ENCODE data around the gene TNFRSF1A.

The TNFRSF1A gene

GRCh38 chr12:6341417-6342139 is at the start of gene TNFRSF1A:
TSS of gene TNFRSF1A (minus strand) at chr12:6342076. CDS start at chr12:6341814, 262 bp downstream.
- no peak for TF ChIP-seq CTCF (IDR thresholded peaks at IDR 0.05; ENCODE audit: low read depth, low read length)
- no peak for DNase-seq (ENCODE audit: extremely low read depth, low read depth)

GRCh38 chr12:6391013-6391412 is 49.1 kb upstream of the TNFRSF1A start:
- no peak for TF ChIP-seq CTCF (IDR thresholded peaks at IDR 0.05; ENCODE audit: low read depth, low read length)
- DNase-seq (ENCODE audit: extremely low read depth, low read depth) = no peak

- no peak for DNase-seq (ENCODE audit: extremely low read depth, low read depth)
- TF ChIP-seq CTCF (IDR thresholded peaks at IDR 0.05; ENCODE audit: low read depth, low read length) = no peak
Measured at GRCh38 chr12:6390084-6390799, 48.4 kb upstream of the TNFRSF1A start.

GRCh38 chr12:6387541-6387940 is 45.7 kb upstream of the TNFRSF1A start:
- DNase-seq (ENCODE audit: extremely low read depth, low read depth) = no peak
- TF ChIP-seq CTCF (IDR thresholded peaks at IDR 0.05; ENCODE audit: low read depth, low read length) = no peak

GRCh38 chr12:6386491-6386890 is 44.6 kb upstream of the TNFRSF1A start:
- no peak for DNase-seq (ENCODE audit: extremely low read depth, low read depth)
- TF ChIP-seq CTCF (IDR thresholded peaks at IDR 0.05; ENCODE audit: low read depth, low read length) = no peak

- no peak for TF ChIP-seq CTCF (IDR thresholded peaks at IDR 0.05; ENCODE audit: low read depth, low read length)
- DNase-seq (ENCODE audit: extremely low read depth, low read depth) = no peak
Measured at GRCh38 chr12:6386038-6386437, 44.2 kb upstream of the TNFRSF1A start.

All from AG09319 (cell line).